Nephron progenitor cell (in vitro differentiated cells): ENCODE measurements around the gene MATN1.
"Not testable (repeated sequence)": the region's sequence is repeated elsewhere in the genome, so short reads cannot be mapped to it uniquely, and the experiment has no call there.

Source experiments
- DNase-seq: peaks from one replicate; pipeline ENCODE4 v3.0.0; 2021
- H3K27ac Mint-ChIP-seq: 2 replicates; pipeline ENCODE4 v1.8.0; 2021; ENCODE audit warnings: mild to moderate bottlenecking, moderate library complexity, mixed read lengths
- H3K27me3 Mint-ChIP-seq: 2 replicates; pipeline ENCODE4 v1.8.0; 2021; ENCODE audit warnings: mild to moderate bottlenecking, low read depth, mixed read lengths; ENCODE audit not compliant: poor library complexity
- H3K36me3 Mint-ChIP-seq: 2 replicates; pipeline ENCODE4 v1.8.0; 2021; ENCODE audit warnings: low read depth, mixed read lengths
- H3K4me1 Mint-ChIP-seq: 2 replicates; pipeline ENCODE4 v1.8.0; 2021; ENCODE audit warnings: mixed read lengths
- H3K4me3 Mint-ChIP-seq: 2 replicates; pipeline ENCODE4 v1.8.0; 2021; ENCODE audit warnings: mild to moderate bottlenecking, moderate library complexity, mixed read lengths
- H3K9me3 Mint-ChIP-seq: 2 replicates; pipeline ENCODE4 v1.8.0; 2021; ENCODE audit warnings: mild to moderate bottlenecking, moderate library complexity, mixed read lengths
- TF ChIP-seq, protein P1 (sequence below): fragments of 200-600 bp; sonication (generic); IDR thresholded peaks from 2 replicates; pipeline ENCODE4 v1.5.0; 2021; ENCODE audit warnings: antibody characterized with exemption

MATN1 gene

DNA sequence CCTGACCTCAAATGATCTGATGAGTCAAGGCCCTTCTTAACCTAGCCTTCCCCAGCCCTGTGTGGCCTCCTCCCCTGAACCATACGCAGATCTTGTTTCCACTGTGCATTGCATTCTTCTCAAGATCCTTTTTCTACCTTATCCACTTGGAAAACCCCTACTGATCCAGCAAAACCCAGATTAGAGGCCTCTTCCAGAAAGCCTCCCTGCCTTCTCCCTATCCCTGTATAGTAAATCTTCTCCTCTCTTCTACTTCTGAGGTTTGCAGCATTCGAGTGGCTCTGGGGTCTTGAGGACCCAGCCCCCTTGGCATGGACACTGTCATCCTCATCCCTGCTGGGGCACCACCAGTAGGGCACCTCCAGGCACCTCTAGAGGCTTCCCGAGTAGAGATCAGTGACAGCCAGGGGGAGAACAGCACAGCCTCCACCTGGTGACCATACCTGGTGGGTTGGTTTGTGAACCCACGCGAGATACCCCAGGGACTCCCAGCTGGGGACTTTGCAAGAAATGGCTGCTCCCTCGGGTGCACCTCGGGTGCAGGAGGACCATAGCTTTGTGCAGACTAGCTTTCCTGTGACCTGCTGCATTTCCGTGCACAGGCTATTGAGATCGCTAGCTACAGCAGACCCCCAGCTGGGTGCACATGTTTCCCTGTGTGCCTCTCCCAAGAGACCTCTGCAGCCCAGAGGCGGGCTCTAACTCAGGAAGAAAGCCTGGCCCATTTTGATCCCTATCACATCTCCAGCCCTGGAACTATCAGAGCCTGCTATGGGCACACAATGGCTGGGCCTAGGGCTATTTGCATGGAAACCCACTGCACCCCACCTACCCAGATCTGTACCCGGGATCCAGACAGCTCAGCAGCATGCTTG lies 34.2 kb downstream of the MATN1 start:
- peaks cover 38% of the 10 kb centered on the region for H3K27me3 Mint-ChIP-seq
- no peak for DNase-seq

DNA sequence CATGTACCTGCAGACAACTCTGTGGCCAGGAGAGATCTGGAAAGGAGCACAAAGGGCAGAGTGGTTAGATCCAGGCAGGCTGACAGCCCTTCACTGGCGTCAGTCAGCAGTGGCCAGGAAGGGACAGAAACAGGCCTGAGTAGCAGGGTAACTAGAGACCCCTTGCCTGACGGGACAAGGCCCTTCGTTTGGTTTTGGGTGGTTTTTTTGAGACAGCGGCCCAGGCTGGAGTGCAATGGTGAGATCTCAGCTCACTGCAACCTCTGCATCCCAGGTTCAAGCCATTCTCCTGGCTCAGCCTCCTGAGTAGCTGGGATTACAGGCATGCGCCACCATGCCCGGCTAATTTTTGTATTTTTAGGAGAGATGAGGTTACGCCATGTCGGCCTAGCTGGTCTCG lies 34.9 kb downstream of the MATN1 start:
- peaks cover 88% of the 10 kb centered on the region for H3K4me1 Mint-ChIP-seq
- H3K27ac Mint-ChIP-seq: not testable (repeated sequence)

More for the DNA sequence above, 34.2 kb downstream of the MATN1 start:
- Mint-ChIP-seq H3K4me3 (no peak overlapping the region), H3K9me3 (no peaks in the 10 kb centered on the region), H3K36me3 (no peaks in the 10 kb centered on the region), H3K4me1 (peaks cover 91% of the 10 kb centered on the region), H3K27ac (peak overlapping the region; percentile 64)
- TF ChIP-seq, protein P1, sequence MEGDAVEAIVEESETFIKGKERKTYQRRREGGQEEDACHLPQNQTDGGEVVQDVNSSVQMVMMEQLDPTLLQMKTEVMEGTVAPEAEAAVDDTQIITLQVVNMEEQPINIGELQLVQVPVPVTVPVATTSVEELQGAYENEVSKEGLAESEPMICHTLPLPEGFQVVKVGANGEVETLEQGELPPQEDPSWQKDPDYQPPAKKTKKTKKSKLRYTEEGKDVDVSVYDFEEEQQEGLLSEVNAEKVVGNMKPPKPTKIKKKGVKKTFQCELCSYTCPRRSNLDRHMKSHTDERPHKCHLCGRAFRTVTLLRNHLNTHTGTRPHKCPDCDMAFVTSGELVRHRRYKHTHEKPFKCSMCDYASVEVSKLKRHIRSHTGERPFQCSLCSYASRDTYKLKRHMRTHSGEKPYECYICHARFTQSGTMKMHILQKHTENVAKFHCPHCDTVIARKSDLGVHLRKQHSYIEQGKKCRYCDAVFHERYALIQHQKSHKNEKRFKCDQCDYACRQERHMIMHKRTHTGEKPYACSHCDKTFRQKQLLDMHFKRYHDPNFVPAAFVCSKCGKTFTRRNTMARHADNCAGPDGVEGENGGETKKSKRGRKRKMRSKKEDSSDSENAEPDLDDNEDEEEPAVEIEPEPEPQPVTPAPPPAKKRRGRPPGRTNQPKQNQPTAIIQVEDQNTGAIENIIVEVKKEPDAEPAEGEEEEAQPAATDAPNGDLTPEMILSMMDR: no peak

DNA sequence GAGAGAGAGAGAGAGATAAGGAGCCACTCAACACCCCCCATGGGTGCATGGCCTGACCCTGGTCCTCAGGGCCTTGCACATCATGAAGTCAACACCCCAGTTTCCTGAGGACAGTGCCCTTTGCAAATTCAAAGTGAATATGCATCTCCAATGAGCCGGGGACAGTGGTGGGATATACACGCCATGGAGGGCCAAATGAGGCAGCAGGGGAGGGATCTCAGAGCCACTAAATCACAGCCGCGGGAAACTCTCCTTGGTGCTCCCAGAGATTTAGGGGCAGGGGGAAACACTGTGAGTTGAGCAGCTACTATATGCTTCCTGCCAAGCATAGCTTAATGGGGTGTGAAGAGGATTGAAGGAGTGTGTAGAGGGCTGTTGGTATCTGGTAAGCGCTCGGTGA lies 35.5 kb downstream of the MATN1 start:
- peaks cover 49% of the 10 kb centered on the region for H3K27me3 Mint-ChIP-seq
- H3K4me1 Mint-ChIP-seq: peaks cover 85% of the 10 kb centered on the region
- TF ChIP-seq, protein P1: no peak

More for the DNA sequence above, 34.9 kb downstream of the MATN1 start:
- not testable (repeated sequence) for H3K4me3 Mint-ChIP-seq, H3K36me3 Mint-ChIP-seq, H3K9me3 Mint-ChIP-seq, DNase-seq
- H3K27me3 Mint-ChIP-seq: peaks cover 43% of the 10 kb centered on the region

DNA sequence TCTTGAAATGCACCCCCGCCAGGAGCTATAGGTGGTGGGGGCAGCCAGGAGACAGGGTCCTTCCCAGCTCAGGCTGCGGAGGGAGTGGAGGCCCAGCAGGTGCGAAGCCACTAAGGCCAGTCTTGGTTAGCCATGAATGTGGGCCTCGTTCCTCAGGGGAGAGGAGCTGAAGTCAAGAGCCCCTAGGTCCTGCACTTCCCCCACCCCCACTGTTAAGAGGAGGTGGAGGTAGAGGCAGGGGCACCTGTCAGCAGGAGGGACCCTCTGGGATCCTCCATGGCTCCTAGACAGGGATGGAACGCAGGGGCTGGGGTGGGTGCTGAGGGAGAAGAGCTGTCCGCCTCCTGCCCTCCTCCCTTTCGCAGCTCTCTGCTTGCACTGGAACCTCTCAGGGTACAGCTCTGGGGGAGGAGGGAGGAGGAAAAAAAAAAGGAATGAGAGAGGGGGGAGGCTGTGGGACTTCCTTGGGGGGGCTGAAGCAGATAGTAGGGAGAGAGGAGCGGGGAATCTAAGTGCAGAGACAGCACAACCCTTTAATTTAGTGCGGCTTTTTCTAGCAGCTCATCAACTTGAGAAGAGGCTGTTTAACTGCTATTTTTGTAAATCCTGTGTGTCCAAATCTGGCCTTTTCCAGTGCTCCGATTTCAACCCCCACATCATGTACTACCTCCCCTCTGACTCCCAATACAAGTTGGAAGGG lies 37.0 kb downstream of the MATN1 start:
- TF ChIP-seq, protein P1: no peak
- no peak overlapping the region for H3K27ac Mint-ChIP-seq
- H3K36me3 Mint-ChIP-seq: no peaks in the 10 kb centered on the region
- no peaks in the 10 kb centered on the region for H3K9me3 Mint-ChIP-seq
- H3K4me1 Mint-ChIP-seq: peaks cover 70% of the 10 kb centered on the region
- H3K4me3 Mint-ChIP-seq: peak overlapping the region; percentile 54
- peaks cover 60% of the 10 kb centered on the region for H3K27me3 Mint-ChIP-seq
- DNase-seq: no peak

More for the DNA sequence above, 35.5 kb downstream of the MATN1 start:
- no peaks in the 10 kb centered on the region for H3K9me3 Mint-ChIP-seq
- no peak overlapping the region for H3K27ac Mint-ChIP-seq
- no peak for DNase-seq
- H3K36me3 Mint-ChIP-seq: no peaks in the 10 kb centered on the region
- no peak overlapping the region for H3K4me3 Mint-ChIP-seq

DNA sequence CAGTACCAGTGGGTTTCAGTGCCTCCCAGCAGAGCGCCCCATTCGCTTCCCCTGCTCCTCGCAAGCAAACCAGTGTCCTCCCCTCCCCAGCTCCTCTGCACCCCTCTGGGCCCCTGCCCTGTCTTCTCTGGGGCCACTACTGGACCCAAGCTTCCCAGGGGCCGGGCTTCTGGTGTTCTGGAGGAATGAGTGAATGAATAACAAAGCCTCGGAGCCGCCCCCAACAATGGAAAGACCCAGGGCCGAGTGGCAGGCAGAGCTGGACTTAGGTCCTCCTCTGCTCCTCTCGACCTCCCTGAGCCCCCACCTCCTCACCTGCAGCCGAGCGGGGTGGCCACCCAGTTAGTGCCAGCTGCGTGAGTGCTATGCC lies 37.6 kb downstream of the MATN1 start:
- DNase-seq: no peak
- Mint-ChIP-seq H3K4me1 (peaks cover 64% of the 10 kb centered on the region), H3K36me3 (no peaks in the 10 kb centered on the region), H3K27ac (no peak overlapping the region), H3K9me3 (no peaks in the 10 kb centered on the region), H3K27me3 (peaks cover 63% of the 10 kb centered on the region), H3K4me3 (peak overlapping the region; percentile 54)
- TF ChIP-seq, protein P1: no peak
